HepG2 (cell line): Measurements from ENCODE around the gene ADCK2. TPM values are rescaled to one million over a fixed set of nuclear protein-coding genes. Genes with fewer than 3 reads are reported as not detected.

ENCODE experiments used
- ATAC-seq: fragments of 200-7000 bp; cut with Tn5 transposase; 3 replicates; pipeline ENCODE4 v1.9.1; 2020; ENCODE audit warnings: mild to moderate bottlenecking, moderate library complexity
- BruUV-seq: library from RNA; stranded (reverse); fragments of 400-500 nt; replicated peaks from 2 replicates; lab custom pipeline; 2021; lab: Mats Ljungman, UMichigan
- CTCF ChIA-PET: fragments of 300-600 bp; formaldehyde crosslinking; extraction: SDS; loops from one replicate; lab custom pipeline; 2021; ENCODE audit warnings: low total read pairs, inconsistent platforms, low intra/inter-chr PET ratio; lab: Yijun Ruan, JAX
- POLR2A ChIA-PET: fragments of 350-600 bp; sonication (Branson Sonifier 250); formaldehyde crosslinking; loops from one replicate; lab custom pipeline; 2020; ENCODE audit warnings: antibody characterized with exemption, inconsistent platforms; lab: Yijun Ruan, JAX
- DNase-seq: peaks from one replicate; pipeline ENCODE4 v3.0.0-alpha.2; 2015; ENCODE audit warnings: low spot score
- FAIRE-seq: peaks from 3 replicates; lab custom pipeline; 2011; peaks lifted over from hg19 to GRCh38; lab: Jason Lieb, UNC
- H2AFZ ChIP-seq: one replicate; pipeline ENCODE4 v1.6.1; 2011; ENCODE audit warnings: low read length, inconsistent platforms
- H3K27ac ChIP-seq: fragments of 300-600 bp; 3 replicates; pipeline ENCODE4 v1.8.0; 2011; ENCODE audit warnings: mixed run types, mild to moderate bottlenecking, mixed read lengths, low read length, inconsistent platforms; ENCODE audit not compliant: insufficient read depth; ENCODE audit errors: extremely low read length
- H3K27me3 ChIP-seq, 2 experiments: fragments of 200-600 bp in 1 of 2; 2 replicates in 1 of 2; 3 replicates in 1 of 2; pipeline versions ENCODE4 v1.6.0 to v1.8.0; 2011; ENCODE audit warnings: low read length in 2 of 2, mild to moderate bottlenecking in 2 of 2, moderate library complexity in 2 of 2, inconsistent platforms in 1 of 2; ENCODE audit not compliant: insufficient read depth in 2 of 2, control insufficient read depth in 1 of 2
- H3K36me3 ChIP-seq, 2 experiments: fragments of 200-600 bp in 1 of 2; replicated peaks in 1 of 2; 2 replicates in 1 of 2; 3 replicates in 1 of 2; pipeline versions ENCODE4 v1.5.1 to v1.8.0; 2011; ENCODE audit warnings: low read length in 2 of 2, inconsistent platforms in 1 of 2; ENCODE audit not compliant: insufficient read depth in 2 of 2, control insufficient read depth in 1 of 2
- H3K4me1 ChIP-seq: 2 replicates; pipeline ENCODE4 v1.5.1; 2012; ENCODE audit warnings: low read length, inconsistent platforms; ENCODE audit not compliant: insufficient read depth
- H3K4me2 ChIP-seq: 2 replicates; pipeline ENCODE4 v1.6.0; 2011; ENCODE audit warnings: low read depth, low read length, inconsistent platforms
- H3K4me3 ChIP-seq, 3 experiments: fragments of 200-600 bp in 1 of 3; sonication (generic), shearing (Covaris generic) in 1 of 3; replicated peaks in 1 of 3; 2 replicates each; pipeline ENCODE4 v1.5.1; 2011 to 2016; ENCODE audit warnings: low read length in 3 of 3, inconsistent platforms in 2 of 3, low read depth in 2 of 3, mild to moderate bottlenecking in 2 of 3, control low read depth in 1 of 3, mixed read lengths in 1 of 3; ENCODE audit not compliant: insufficient read depth in 1 of 3
- H3K79me2 ChIP-seq: one replicate; pipeline ENCODE4 v1.6.1; 2011; ENCODE audit warnings: low read length, inconsistent platforms; ENCODE audit not compliant: insufficient read depth
- H3K9ac ChIP-seq: 2 replicates; pipeline ENCODE4 v1.6.0; 2011; ENCODE audit warnings: mild to moderate bottlenecking, low read depth, low read length, inconsistent platforms; ENCODE audit not compliant: insufficient read depth
- H3K9me3 ChIP-seq: 2 replicates; pipeline ENCODE4 v1.5.1; 2012; ENCODE audit warnings: mild to moderate bottlenecking, low read length
- H4K20me1 ChIP-seq: 2 replicates; pipeline ENCODE4 v1.6.0; 2011; ENCODE audit warnings: inconsistent platforms, mild to moderate bottlenecking, low read length, moderate library complexity; ENCODE audit not compliant: insufficient read depth
- ATF1 ChIP-seq: IDR thresholded peaks from 2 replicates; pipeline ENCODE4 v1.6.1; 2016; ENCODE audit warnings: mild to moderate bottlenecking, control low read depth
- BCL6 ChIP-seq: IDR thresholded peaks from 2 replicates; pipeline ENCODE4 v1.6.1; 2016; ENCODE audit warnings: missing genetic modification reagents, missing compliant biosample characterization
- BRCA1 ChIP-seq: sonication (generic); formaldehyde crosslinking; IDR thresholded peaks from 2 replicates; pipeline ENCODE4 v1.4.0; 2020; ENCODE audit warnings: missing genetic modification reagents
- DNMT1 ChIP-seq: sonication (generic); formaldehyde crosslinking; IDR thresholded peaks from 2 replicates; pipeline ENCODE4 v1.5.1; 2020; ENCODE audit warnings: mild to moderate bottlenecking, missing genetic modification reagents
- EED ChIP-seq: sonication (generic); formaldehyde crosslinking; IDR thresholded peaks from 2 replicates; pipeline ENCODE4 v1.5.0; 2020; ENCODE audit warnings: mild to moderate bottlenecking, missing genetic modification reagents
- HOXD1 ChIP-seq: sonication (generic); formaldehyde crosslinking; IDR thresholded peaks from 2 replicates; pipeline ENCODE4 v1.5.0; 2020; ENCODE audit warnings: missing genetic modification reagents
- IKZF4 ChIP-seq: sonication (generic); formaldehyde crosslinking; IDR thresholded peaks from 2 replicates; pipeline ENCODE4 v1.5.1; 2020; ENCODE audit warnings: borderline replicate concordance, mild to moderate bottlenecking, low read depth, missing genetic modification reagents; ENCODE audit errors: not compliant biosample characterization
- KDM5B ChIP-seq: sonication (generic); formaldehyde crosslinking; IDR thresholded peaks from 2 replicates; pipeline ENCODE4 v1.4.0; 2020; ENCODE audit warnings: missing genetic modification reagents, mild to moderate bottlenecking, borderline replicate concordance
- KLF6 ChIP-seq: IDR thresholded peaks from 2 replicates; pipeline ENCODE4 v1.8.0; 2016; ENCODE audit warnings: missing biosample characterization, missing genetic modification reagents
- KMT2A ChIP-seq: sonication (generic); formaldehyde crosslinking; IDR thresholded peaks from 2 replicates; pipeline ENCODE4 v1.4.0; 2020; ENCODE audit warnings: missing genetic modification reagents
- MAFK ChIP-seq, 2 experiments: IDR thresholded peaks in 1 of 2; conservative IDR thresholded peaks in 1 of 2; 2 replicates each; pipeline ENCODE4 v1.6.1; 2011; ENCODE audit warnings: improper control_type of control experiment in 2 of 2, low read length in 2 of 2
- MIER2 ChIP-seq: IDR thresholded peaks from 2 replicates; pipeline ENCODE4 v1.6.1; 2016; ENCODE audit warnings: missing biosample characterization, missing genetic modification reagents
- MTA1 ChIP-seq: sonication (generic); formaldehyde crosslinking; IDR thresholded peaks from 2 replicates; pipeline ENCODE4 v1.4.0; 2020; ENCODE audit warnings: missing genetic modification reagents, mild to moderate bottlenecking, borderline replicate concordance
- MTF2 ChIP-seq: sonication (generic); formaldehyde crosslinking; IDR thresholded peaks from 2 replicates; pipeline ENCODE4 v1.5.0; 2020; ENCODE audit warnings: missing genetic modification reagents, borderline replicate concordance
- NFATC3 ChIP-seq: sonication (generic); formaldehyde crosslinking; IDR thresholded peaks from 2 replicates; pipeline ENCODE4 v1.5.1; 2020; ENCODE audit warnings: mild to moderate bottlenecking, missing genetic modification reagents
- NFE2L1 ChIP-seq: sonication (generic); formaldehyde crosslinking; IDR thresholded peaks from 2 replicates; pipeline ENCODE4 v1.4.0; 2020; ENCODE audit warnings: missing genetic modification reagents, mild to moderate bottlenecking, borderline replicate concordance
- NRL ChIP-seq: sonication (generic); formaldehyde crosslinking; IDR thresholded peaks from 2 replicates; pipeline ENCODE4 v1.5.0; 2020; ENCODE audit warnings: missing genetic modification reagents, mild to moderate bottlenecking, moderate library complexity, borderline replicate concordance
- PBX3 ChIP-seq: sonication (generic); formaldehyde crosslinking; IDR thresholded peaks from 2 replicates; pipeline ENCODE4 v1.8.1; 2023; ENCODE audit warnings: missing genetic modification reagents, inconsistent platforms, borderline replicate concordance
- RARG ChIP-seq: sonication (generic); formaldehyde crosslinking; IDR thresholded peaks from 2 replicates; pipeline ENCODE4 v1.4.0; 2020; ENCODE audit warnings: low read depth, mild to moderate bottlenecking, missing genetic modification reagents
- SMC3 ChIP-seq: IDR thresholded peaks from 2 replicates; pipeline ENCODE4 v1.6.1; 2011; ENCODE audit warnings: low read length, improper control_type of control experiment
- ZFP41 ChIP-seq: sonication (generic); formaldehyde crosslinking; IDR thresholded peaks from 2 replicates; pipeline ENCODE4 v1.4.0; 2020; ENCODE audit warnings: mild to moderate bottlenecking, missing genetic modification reagents, borderline replicate concordance
- ZKSCAN1 ChIP-seq: fragments of 150-350 bp; IDR thresholded peaks from 2 replicates; pipeline ENCODE4 v1.6.1; 2014; ENCODE audit warnings: low read length
- ZKSCAN8 ChIP-seq: IDR thresholded peaks from 2 replicates; pipeline ENCODE4 v1.6.1; 2016; ENCODE audit warnings: borderline replicate concordance, missing genetic modification reagents, missing compliant biosample characterization
- ZNF430 ChIP-seq: sonication (generic); formaldehyde crosslinking; IDR thresholded peaks from 2 replicates; pipeline ENCODE4 v1.9.0; 2021; ENCODE audit warnings: mild to moderate bottlenecking, missing genetic modification reagents
- ZNF589 ChIP-seq: sonication (generic); formaldehyde crosslinking; conservative IDR thresholded peaks from 2 replicates; pipeline ENCODE4 v1.8.0; 2022; ENCODE audit warnings: mild to moderate bottlenecking, moderate library complexity, missing genetic modification reagents
- ZNF678 ChIP-seq: sonication (generic); formaldehyde crosslinking; IDR thresholded peaks from 2 replicates; pipeline ENCODE4 v1.4.0; 2020; ENCODE audit warnings: mild to moderate bottlenecking, missing genetic modification reagents
- ZNF75D ChIP-seq: sonication (generic); formaldehyde crosslinking; IDR thresholded peaks from 2 replicates; pipeline ENCODE4 v1.8.1; 2023; ENCODE audit warnings: missing genetic modification reagents, mild to moderate bottlenecking, borderline replicate concordance
- WGBS: methylation state at CpG from one replicate; pipeline ENCODE4 v1.1.6; 2017; ENCODE audit warnings: low lambda C conversion rate; 5-methylcytosine and 5-hydroxymethylcytosine counted together
- in situ Hi-C: cut with HindIII; loops from 2 replicates; pipeline ENCODE4 v1.10.0; 2017; ENCODE audit warnings: low pct_unique_long_range_greater_than_20kb; ENCODE audit not compliant: extremely low pct_ligation_motif_present
- intact Hi-C: fragments of 100-400 bp; cut with micrococcal nuclease; formaldehyde crosslinking; loops from one replicate; pipeline ENCODE4 v1.10.0; 2022; ENCODE audit not compliant: unreplicated experiment
- polyA plus RNA-seq, 8 experiments: library from polyadenylated mRNA; depleted of rRNA in 3 of 8; stranded (reverse) in 7 of 8; unstranded in 1 of 8; fragments of >200 nt; fragmentation: Illumina TruSeq in 4 of 8; extraction: Trizol in 4 of 8; gene quantifications; 2 replicates each; pipeline versions ENCODE4 v1.2.1 to v1.2.3, GENCODE V29; 2011 to 2016; ENCODE audit warnings: low read depth in 4 of 8, missing spikeins in 1 of 8, mixed read lengths in 1 of 8; ENCODE audit not compliant: insufficient read depth in 1 of 8
- total RNA-seq, 5 experiments: library from RNA; depleted of rRNA; stranded (reverse); fragments of >200 nt; fragmentation: Illumina TruSeq; extraction: Trizol; gene quantifications; 2 replicates each; pipeline ENCODE4 v1.2.3, GENCODE V29; 2016; ENCODE audit warnings: low read depth in 1 of 5

Gene ADCK2
- total and polyA plus RNA-seq, 2 of the 13 experiments (the other 11 are each of a cell fraction or from before 2014, with no cell fraction given), result 8.6 to 18.8 TPM

- Histone ChIP-seq H3K36me3 (no peaks in the 10 kb centered on the region), H3K4me3 (no peak overlapping the region), H3K4me1 (peaks cover 26% of the 10 kb centered on the region), H4K20me1 (no peaks in the 10 kb centered on the region), H3K9ac (no peak overlapping the region), H3K27me3 (peaks cover 0 to 14% of the 10 kb centered on the region in 2 experiments; a peak in 3 of 5 replicates), H3K79me2 (no peaks in the 10 kb centered on the region), H3K9me3 (no peaks in the 10 kb centered on the region), H3K4me2 (peak overlapping the region; percentile 28), H2AFZ (no peak overlapping the region), H3K27ac (no peak overlapping the region)
- DNase-seq, result peak; percentile 61
- 18% methylated on average over 14 of the region's 15 CpGs for WGBS
- ChIA-PET POLR2A (no interaction called here), CTCF (interaction anchor here (1.4 to 4.7 kb wide), 2 partner anchors 135 to 178 kb away, joined by 4 to 83 read pairs; no protein-coding TSS in a partner anchor)
- peak; percentile 76 for ATAC-seq
- peak; percentile 96 for FAIRE-seq
- BruUV-seq, result no TSS peak
- in situ Hi-C loops (loop anchor here (5.0 kb wide), 1 partner anchor 136 kb away; no protein-coding TSS in a partner anchor), intact Hi-C loops (loop anchor here (1.0 to 10.0 kb wide), 2 partner anchors 135 to 361 kb away; partner anchors contain the start of gene MRPS33)
- TF ChIP-seq ZKSCAN8 (CRISPR knock-in tag) (no peak), NFATC3 (CRISPR knock-in tag) (no peak), MTF2 (CRISPR knock-in tag) (no peak), ZNF678 (no peak), NFE2L1 (CRISPR knock-in tag) (no peak), ZFP41 (no peak), HOXD1 (CRISPR knock-in tag) (no peak), KLF6 (CRISPR knock-in tag) (no peak), MTA1 (CRISPR knock-in tag) (no peak), EED (no peak), NRL (CRISPR knock-in tag) (0 out of 2 replicates have a peak, but pooled peaks have one; percentile 22), ZNF75D (CRISPR knock-in tag) (no peak), KDM5B (no peak), ATF1 (CRISPR knock-in tag) (no peak), KMT2A (CRISPR knock-in tag) (no peak), ZKSCAN1 (no peak), RARG (no peak), SMC3 (peak; percentile 96), BCL6 (peak; percentile 71), ZNF589 (CRISPR knock-in tag) (no peak), ZNF430 (CRISPR knock-in tag) (no peak), DNMT1 (CRISPR knock-in tag) (no peak), MAFK (conservative IDR thresholded peaks at IDR 0.05 in 1 of 2, IDR thresholded peaks at IDR 0.05 in 1 of 2; ENCODE audit: low read length in 2 of 2) (no peak), PBX3 (CRISPR knock-in tag) (no peak), BRCA1 (CRISPR knock-in tag) (no peak), MIER2 (CRISPR knock-in tag) (no peak), IKZF4 (CRISPR knock-in tag) (no peak)
Measured at GRCh38 chr7:140653319-140654108, 19.2 kb upstream of the ADCK2 start.
